ENCODE data around the gene NR2C2. TPM values are rescaled to one million over a fixed set of nuclear protein-coding genes. Genes with fewer than 3 reads are reported as not detected.
A peak's percentile ranks its signal among the peaks of the same experiment; 100 is the strongest.

Gene NR2C2
- total RNA-seq, 4 donors from 2014 or later: 24.3 to 58.2 (median 39.9) TPM

GRCh38 chr3:14913071-14913925 lies 34.1 kb upstream of the NR2C2 start:
- intact Hi-C loops (cut with DNase I; ENCODE audit: low total_unique reads): no loop called here
- H3K4me3 ChIP-seq (ENCODE audit: low read depth, poor library complexity, severe bottlenecking): no peak overlapping the region
- TF ChIP-seq, protein P1, sequence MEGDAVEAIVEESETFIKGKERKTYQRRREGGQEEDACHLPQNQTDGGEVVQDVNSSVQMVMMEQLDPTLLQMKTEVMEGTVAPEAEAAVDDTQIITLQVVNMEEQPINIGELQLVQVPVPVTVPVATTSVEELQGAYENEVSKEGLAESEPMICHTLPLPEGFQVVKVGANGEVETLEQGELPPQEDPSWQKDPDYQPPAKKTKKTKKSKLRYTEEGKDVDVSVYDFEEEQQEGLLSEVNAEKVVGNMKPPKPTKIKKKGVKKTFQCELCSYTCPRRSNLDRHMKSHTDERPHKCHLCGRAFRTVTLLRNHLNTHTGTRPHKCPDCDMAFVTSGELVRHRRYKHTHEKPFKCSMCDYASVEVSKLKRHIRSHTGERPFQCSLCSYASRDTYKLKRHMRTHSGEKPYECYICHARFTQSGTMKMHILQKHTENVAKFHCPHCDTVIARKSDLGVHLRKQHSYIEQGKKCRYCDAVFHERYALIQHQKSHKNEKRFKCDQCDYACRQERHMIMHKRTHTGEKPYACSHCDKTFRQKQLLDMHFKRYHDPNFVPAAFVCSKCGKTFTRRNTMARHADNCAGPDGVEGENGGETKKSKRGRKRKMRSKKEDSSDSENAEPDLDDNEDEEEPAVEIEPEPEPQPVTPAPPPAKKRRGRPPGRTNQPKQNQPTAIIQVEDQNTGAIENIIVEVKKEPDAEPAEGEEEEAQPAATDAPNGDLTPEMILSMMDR (IDR thresholded peaks at IDR 0.05): no peak
- no peak for TF ChIP-seq POLR2A (IDR thresholded peaks at IDR 0.05)
- WGBS, 2 donors: 63% methylated on average over 8 to 10 of the region's 10 CpGs
- DNase-seq (ENCODE audit: low spot score in 2 of 2): peak in 1 of 2 donors; percentile 50

DNA sequence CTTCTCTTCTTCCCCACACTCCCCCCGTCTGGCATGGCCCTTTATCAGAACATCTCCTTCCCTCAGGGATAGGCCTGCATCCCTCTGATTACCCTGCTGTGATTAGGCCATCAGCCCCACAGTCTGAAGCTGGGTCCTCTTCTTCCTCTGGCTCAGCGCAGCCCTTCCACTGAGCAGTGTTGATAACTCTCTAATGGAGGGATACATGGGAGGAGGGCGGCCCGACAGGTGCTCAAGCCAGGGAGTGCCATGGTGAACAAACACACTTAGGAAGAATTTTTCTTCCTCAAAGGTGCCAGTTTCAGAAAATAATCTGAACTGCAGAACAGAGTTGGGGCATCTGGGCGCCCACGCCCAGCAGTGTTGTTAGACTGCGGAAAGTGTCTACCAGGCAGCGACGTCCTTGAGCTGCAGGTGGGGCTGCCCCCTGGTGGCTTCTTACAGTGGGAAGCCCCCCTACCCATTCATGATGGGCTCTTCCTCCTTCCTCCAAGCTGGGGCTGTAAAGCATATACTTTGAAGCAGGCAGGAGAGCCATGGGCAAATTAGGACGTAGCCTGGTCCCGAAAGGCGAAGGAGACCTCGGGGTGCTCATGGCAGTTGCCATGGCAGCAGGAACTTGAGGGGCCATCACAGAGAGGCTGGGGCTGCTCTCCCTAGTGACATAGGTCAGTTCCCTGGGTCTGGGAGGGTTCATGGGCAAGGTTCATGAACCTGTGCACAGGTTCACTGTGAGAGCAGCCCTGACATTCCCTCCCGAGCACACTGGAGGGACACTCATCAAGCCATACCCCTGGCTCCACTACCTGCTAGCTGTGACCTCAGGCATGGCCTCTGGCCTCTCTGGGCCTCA lies 33.2 kb upstream of the NR2C2 start:
- WGBS, 2 donors: 88 to 90% methylated on average over 13 to 14 of the region's 14 CpGs
- no peak for TF ChIP-seq POLR2A (IDR thresholded peaks at IDR 0.05)
- TF ChIP-seq, protein P1 (IDR thresholded peaks at IDR 0.05): no peak
- no peak overlapping the region for H3K4me3 ChIP-seq (ENCODE audit: low read depth, poor library complexity, severe bottlenecking)
- intact Hi-C loops (cut with DNase I; ENCODE audit: low total_unique reads): no loop called here
- peak in 1 of 2 donors; percentile 66 for DNase-seq (ENCODE audit: low spot score in 2 of 2)

DNA sequence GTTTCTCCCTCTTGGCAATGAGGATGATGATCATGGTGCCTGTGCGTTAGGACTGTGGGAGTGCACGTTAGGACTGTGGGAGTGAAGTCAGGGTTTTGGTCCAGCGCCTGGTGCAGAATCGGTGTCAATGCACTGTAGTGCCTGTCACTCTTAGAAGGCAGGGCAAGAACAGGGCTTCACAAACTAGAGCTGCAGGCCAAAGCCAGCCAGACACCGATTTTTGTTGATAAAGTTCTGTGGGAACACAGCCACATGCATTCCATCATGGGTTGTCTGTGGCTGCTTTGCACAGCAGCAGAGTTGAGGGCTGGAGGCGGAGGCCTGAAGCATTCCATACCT lies 32.6 kb upstream of the NR2C2 start:
- intact Hi-C loops (cut with DNase I; ENCODE audit: low total_unique reads): no loop called here
- no peak for TF ChIP-seq POLR2A (IDR thresholded peaks at IDR 0.05)
- TF ChIP-seq, protein P1 (IDR thresholded peaks at IDR 0.05): no peak
- DNase-seq (ENCODE audit: low spot score in 2 of 2): peak in 1 of 2 donors; percentile 65
- H3K4me3 ChIP-seq (ENCODE audit: low read depth, poor library complexity, severe bottlenecking): no peak overlapping the region
- 61 to 72% methylated on average over 6 of the region's 6 CpGs for WGBS, 2 donors

DNA sequence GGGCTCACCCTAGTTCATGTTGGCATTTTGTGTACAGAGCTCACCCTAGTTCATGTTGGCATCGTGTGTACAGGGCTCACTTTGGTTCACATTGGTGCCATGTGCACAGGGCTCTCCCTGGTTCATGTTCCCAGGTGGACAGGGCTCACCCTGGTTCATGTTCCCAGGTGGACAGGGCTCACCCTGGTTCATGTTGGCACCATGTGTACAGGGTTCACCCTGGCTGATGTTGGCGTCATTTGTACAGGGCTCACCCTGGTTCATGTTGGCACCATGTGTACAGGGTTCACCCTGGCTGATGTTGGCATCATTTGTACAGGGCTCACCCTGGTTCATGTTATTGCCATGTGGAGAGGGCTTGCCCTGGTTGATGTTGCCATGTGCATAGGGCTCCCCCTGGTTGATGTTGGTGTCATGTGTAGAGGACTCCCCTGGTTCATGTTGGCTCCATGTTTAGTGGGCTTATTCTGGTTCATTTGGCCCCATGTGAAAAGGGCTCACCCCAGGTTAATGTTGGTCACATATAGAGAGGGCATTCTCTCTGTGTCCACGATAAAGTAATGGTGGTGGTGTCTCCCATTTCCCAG lies 31.7 kb upstream of the NR2C2 start:
- no peak for TF ChIP-seq POLR2A (IDR thresholded peaks at IDR 0.05)
- TF ChIP-seq, protein P1 (IDR thresholded peaks at IDR 0.05): no peak
- intact Hi-C loops (cut with DNase I; ENCODE audit: low total_unique reads): no loop called here
- DNase-seq (ENCODE audit: low spot score in 2 of 2): no peak

DNA sequence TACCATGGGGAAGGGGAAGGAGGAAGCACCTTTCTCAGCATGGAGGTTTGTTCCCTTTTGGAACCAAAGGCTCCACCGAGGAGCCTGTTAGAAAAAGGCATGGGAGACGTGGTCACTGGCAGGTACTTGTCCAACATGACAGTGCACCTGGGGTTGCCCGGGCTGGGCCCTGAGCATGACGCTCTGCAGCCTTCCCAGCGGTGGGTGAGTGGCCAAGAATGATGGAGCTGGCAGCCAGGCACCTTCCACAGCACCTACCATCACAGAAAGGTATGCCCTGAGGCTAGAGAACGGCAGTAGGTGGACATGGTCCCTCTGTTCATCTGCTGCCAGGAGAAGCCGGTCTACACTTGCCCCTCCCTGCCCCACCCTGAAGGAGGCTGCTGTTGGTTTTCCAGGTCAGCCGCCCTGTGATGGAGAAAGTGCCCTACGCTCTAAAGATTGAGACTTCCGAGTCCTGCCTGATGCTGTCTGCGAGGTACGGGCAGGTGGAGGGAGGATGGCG lies 29.0 kb upstream of the NR2C2 start:
- no peak for TF ChIP-seq POLR2A (IDR thresholded peaks at IDR 0.05)
- TF ChIP-seq, protein P1 (IDR thresholded peaks at IDR 0.05): no peak
- 54 to 57% methylated on average over 13 of the region's 13 CpGs for WGBS, 2 donors
- no peak overlapping the region for H3K4me3 ChIP-seq (ENCODE audit: low read depth, poor library complexity, severe bottlenecking)
- no peak for DNase-seq (ENCODE audit: low spot score in 2 of 2)
- intact Hi-C loops (cut with DNase I; ENCODE audit: low total_unique reads): no loop called here

More for the DNA sequence above, 31.7 kb upstream of the NR2C2 start:
- H3K4me3 ChIP-seq (ENCODE audit: low read depth, poor library complexity, severe bottlenecking): no peak overlapping the region
- WGBS, 2 donors: 70 to 87% methylated on average over 3 of the region's 3 CpGs
